Astrocyte of the spinal cord (primary cell): Measurements from ENCODE around the gene NEK9.

ENCODE experiments used
- DNase-seq: peaks from one replicate; pipeline ENCODE4 v3.0.0; 2011; ENCODE audit warnings: low read depth, low spot score
- H3K4me3 ChIP-seq: 2 replicates; pipeline ENCODE4 v1.5.1; 2011; ENCODE audit warnings: low read depth, mild to moderate bottlenecking, low read length, moderate library complexity
- CTCF ChIP-seq: IDR thresholded peaks from 2 replicates; pipeline ENCODE4 v1.5.1; 2012; ENCODE audit warnings: low read depth, mild to moderate bottlenecking, low read length, inconsistent platforms
- in situ Hi-C: cut with HindIII; loops from 2 replicates; pipeline ENCODE4 v1.10.0; 2017; ENCODE audit warnings: low sequenced_read_pairs

NEK9 gene

DNA sequence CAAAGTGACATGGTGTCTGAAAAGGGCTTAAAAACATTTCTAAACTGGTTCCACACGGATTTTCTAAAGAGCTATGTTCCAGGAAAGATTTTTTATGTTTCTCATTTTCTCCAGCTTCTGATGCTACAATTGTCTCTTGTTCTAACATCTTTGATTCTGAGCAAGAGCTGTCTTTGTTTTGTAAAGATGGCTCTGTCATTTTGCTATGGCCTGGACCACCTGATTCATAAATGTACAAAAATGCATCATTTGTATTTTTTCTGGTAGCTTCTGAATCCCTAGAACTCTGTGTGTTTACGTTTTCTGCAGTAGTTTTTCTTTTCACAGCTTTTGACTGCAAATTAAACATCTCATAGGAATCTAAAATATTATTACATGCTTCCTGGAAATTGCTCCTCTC, 78.7 kb downstream of the NEK9 start:
- no peak for DNase-seq
- in situ Hi-C loops, result no loop called here
- H3K4me3 ChIP-seq, result no peak overlapping the region
- TF ChIP-seq CTCF, result no peak

DNA sequence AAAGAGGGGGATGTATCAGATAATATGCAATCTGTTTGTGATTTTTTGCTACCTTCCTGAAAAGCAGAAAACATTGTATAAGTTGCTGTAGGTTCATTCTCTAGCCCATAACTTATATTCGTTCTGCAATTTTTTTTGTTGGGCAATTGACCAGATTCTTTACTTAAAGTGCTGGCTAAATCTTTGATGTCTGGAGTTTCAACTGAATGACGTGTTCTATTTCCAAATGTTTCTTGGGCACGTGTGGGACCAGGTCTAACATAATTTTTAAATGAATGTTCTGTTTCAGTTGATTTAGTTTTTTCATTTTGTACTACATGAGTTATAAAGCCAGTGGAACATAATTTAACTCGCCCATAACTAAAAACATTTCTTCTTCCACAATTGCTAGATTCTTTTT, 79.3 kb downstream of the NEK9 start:
- TF ChIP-seq CTCF, result no peak

DNA sequence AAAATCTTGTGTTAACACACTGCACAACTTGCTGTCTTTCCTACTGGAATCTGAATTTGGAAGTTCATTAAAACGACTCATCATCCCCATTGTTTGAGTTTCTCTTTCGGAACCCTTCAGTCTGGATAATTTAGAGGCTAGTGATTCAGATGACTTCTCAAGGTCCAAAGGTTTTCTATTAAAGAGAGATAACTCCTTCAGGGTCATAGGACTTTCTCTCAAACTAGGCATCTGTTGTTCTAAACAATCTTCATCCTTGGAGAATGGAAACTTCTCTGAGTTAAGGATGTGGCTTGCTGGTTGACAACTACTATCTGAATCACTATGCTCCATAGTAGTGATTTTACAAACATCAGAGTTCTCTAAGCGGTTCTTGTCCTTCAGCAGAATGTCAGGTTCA, 79.9 kb downstream of the NEK9 start:
- DNase-seq, result no peak
- no peak overlapping the region for H3K4me3 ChIP-seq
- in situ Hi-C loops, result no loop called here
- TF ChIP-seq CTCF, result no peak

More for the DNA sequence above, 79.3 kb downstream of the NEK9 start:
- no peak overlapping the region for H3K4me3 ChIP-seq
- DNase-seq, result no peak
- in situ Hi-C loops, result no loop called here

DNA sequence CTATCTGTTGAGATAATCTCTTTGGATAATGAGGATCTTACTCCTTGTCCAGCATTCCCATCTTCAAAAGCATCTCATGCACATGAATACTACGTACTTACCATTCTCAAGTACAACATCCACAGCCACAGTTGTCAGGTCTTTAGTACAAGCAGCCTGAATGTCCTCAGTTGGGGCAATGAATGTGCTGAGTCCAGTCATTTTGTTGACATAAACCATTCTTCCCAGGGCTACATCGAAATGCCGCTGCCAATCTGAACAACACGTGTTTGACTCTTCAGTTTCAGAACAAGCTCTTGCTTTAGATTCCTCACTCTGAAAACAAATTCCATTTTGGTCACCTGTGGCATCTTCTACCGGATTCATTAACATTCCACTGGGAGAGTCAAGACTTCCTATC, 80.6 kb downstream of the NEK9 start:
- in situ Hi-C loops, result no loop called here
- DNase-seq, result no peak
- no peak overlapping the region for H3K4me3 ChIP-seq
- no peak for TF ChIP-seq CTCF

DNA sequence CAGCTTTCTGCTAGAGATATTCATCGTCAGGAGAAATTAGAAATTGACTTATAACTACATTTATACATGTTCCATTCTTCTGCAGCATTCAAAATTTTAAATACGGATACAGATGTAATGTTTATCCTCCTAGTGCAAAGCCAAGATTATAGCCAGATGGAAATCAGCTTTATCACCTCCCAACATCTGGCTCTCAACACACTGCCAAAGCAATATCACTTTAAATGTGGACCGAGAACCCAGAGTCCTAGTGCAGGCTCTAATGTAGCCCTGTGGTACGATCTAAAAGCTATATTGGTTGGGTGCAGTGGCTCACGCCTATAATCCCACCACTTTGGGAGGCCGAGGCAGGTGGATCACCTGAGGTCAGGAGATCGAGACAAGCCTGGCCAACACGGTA, 82.1 kb downstream of the NEK9 start:
- TF ChIP-seq CTCF, result no peak
- in situ Hi-C loops, result no loop called here
- no peak overlapping the region for H3K4me3 ChIP-seq
- DNase-seq, result no peak

DNA sequence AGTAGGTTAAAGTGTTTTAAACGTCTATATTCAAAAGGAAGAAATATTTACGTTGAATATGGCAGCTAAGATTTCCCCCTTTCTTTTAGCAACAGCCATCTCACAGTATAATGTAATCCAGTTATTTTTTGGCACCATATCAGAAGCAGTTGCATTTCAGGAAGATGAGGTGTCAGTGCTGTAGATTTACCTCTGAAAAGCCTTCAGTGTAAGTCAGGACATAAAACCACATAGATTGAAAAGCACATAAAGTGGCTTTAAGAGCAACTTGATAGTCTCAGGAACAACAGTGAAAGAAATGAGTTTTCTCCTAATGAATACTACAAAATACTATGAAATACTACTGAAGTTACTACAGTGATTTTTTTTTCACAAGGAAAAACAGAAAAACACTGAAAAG, 82.5 kb downstream of the NEK9 start:
- in situ Hi-C loops, result no loop called here
- H3K4me3 ChIP-seq, result no peak overlapping the region

More for the DNA sequence above, 82.5 kb downstream of the NEK9 start:
- no peak for TF ChIP-seq CTCF
- DNase-seq, result peak; percentile 79
